Smooth muscle cell (in vitro differentiated cells): ENCODE measurements around the gene RABL6. TPM values are rescaled to one million over a fixed set of nuclear protein-coding genes. Genes with fewer than 3 reads are reported as not detected.
A peak's percentile ranks its signal among the peaks of the same experiment; 100 is the strongest.
"Not testable (repeated sequence)": the region's sequence is repeated elsewhere in the genome, so short reads cannot be mapped to it uniquely, and the experiment has no call there.

Experiments
- DNase-seq: peaks from one replicate; lab custom pipeline; 2025; ENCODE audit not compliant: unreplicated experiment; lab: John Stamatoyannopoulos, UW
- H2AFZ ChIP-seq: fragments of 200-600 bp; sonication (generic); 2 replicates; pipeline ENCODE4 v1.6.0; 2016; ENCODE audit warnings: antibody characterized with exemption, low read depth, mild to moderate bottlenecking
- H3F3A ChIP-seq: fragments of 200-600 bp; sonication (generic); 2 replicates; pipeline ENCODE4 v1.6.0; 2017; ENCODE audit warnings: antibody characterized with exemption, low read depth
- H3K27ac ChIP-seq: fragments of 200-600 bp; sonication (generic); 2 replicates; pipeline ENCODE4 v1.5.1; 2016; ENCODE audit warnings: low read depth, mild to moderate bottlenecking
- H3K27me3 ChIP-seq: fragments of 200-600 bp; sonication (generic); 2 replicates; pipeline ENCODE4 v1.6.1; 2016; ENCODE audit warnings: low read depth, mild to moderate bottlenecking
- H3K36me3 ChIP-seq: fragments of 200-600 bp; sonication (generic); 2 replicates; pipeline ENCODE4 v1.5.1; 2016; ENCODE audit warnings: low read depth
- H3K4me1 ChIP-seq: fragments of 200-600 bp; sonication (generic); 2 replicates; pipeline ENCODE4 v1.5.1; 2016; ENCODE audit warnings: low read depth
- H3K4me2 ChIP-seq: fragments of 200-600 bp; sonication (generic); 2 replicates; pipeline ENCODE4 v1.6.0; 2016; ENCODE audit warnings: mild to moderate bottlenecking
- H3K4me3 ChIP-seq: fragments of 200-600 bp; sonication (generic); 2 replicates; pipeline ENCODE4 v1.5.1; 2016; ENCODE audit warnings: mild to moderate bottlenecking
- H3K79me2 ChIP-seq: fragments of 200-600 bp; sonication (generic); 2 replicates; pipeline ENCODE4 v1.6.0; 2016; ENCODE audit warnings: low read depth, mild to moderate bottlenecking
- H3K9ac ChIP-seq: fragments of 200-600 bp; sonication (generic); 2 replicates; pipeline ENCODE4 v1.6.0; 2016; ENCODE audit warnings: low read depth
- H3K9me3 ChIP-seq: fragments of 200-600 bp; sonication (generic); replicated peaks from 2 replicates; pipeline ENCODE4 v1.5.1; 2016; ENCODE audit warnings: low read depth
- H4K20me1 ChIP-seq: fragments of 200-600 bp; sonication (generic); 2 replicates; pipeline ENCODE4 v1.6.0; 2016; ENCODE audit warnings: low read depth
- WGBS: methylation state at CpG from one replicate; pipeline ENCODE4 v1.1.7; 2016; ENCODE audit warnings: low lambda C conversion rate; 5-methylcytosine and 5-hydroxymethylcytosine counted together
- polyA plus RNA-seq: library from polyadenylated mRNA; unstranded; fragments of >200 nt; fragmentation: Nextera tagmentation; extraction: Ambion mirVana; gene quantifications from 2 replicates; pipeline ENCODE4 v1.2.1, GENCODE V29; 2016
- total RNA-seq: library from RNA; depleted of rRNA; stranded (reverse); fragments of >200 nt; gene quantifications from 2 replicates; pipeline ENCODE4 v1.2.3, GENCODE V29; 2014
- TF ChIP-seq, protein P1 (sequence below): fragments of 200-600 bp; sonication (generic); IDR thresholded peaks from 2 replicates; pipeline ENCODE4 v1.5.1; 2017; ENCODE audit warnings: borderline replicate concordance, mild to moderate bottlenecking, antibody characterized with exemption; ENCODE audit not compliant: insufficient read depth, poor library complexity, severe bottlenecking

The RABL6 gene
- total and polyA plus RNA-seq, 2 experiments from 2014 or later = 54.3 to 81.6 TPM

DNA sequence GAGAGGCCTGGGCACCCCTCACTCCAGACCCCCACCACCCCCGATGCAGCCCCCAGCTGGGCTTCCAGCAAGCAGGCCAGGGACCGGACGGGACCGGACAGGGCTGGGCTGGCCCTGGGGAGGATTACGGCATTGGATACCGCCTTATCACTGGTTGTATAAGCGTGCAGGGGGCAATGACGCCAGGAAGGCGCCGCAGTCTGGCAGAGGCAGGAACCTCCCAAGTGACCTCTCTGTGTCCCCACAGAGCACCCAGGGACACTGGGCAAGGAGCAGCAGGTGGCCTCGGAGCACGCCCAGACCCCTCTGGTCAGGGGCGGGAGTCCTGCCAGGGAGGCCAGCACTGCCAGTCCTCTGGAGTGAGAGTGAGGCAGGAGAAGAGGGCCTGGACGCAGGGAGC is 42.7 kb upstream of the RABL6 start:
- no peak overlapping the region for H3K4me3 ChIP-seq
- H2AFZ ChIP-seq = no peak overlapping the region
- H3K27me3 ChIP-seq = peaks cover 6% of the 10 kb centered on the region
- H3K36me3 ChIP-seq = no peaks in the 10 kb centered on the region
- H4K20me1 ChIP-seq = no peaks in the 10 kb centered on the region
- DNase-seq = no peak
- TF ChIP-seq, protein P1, sequence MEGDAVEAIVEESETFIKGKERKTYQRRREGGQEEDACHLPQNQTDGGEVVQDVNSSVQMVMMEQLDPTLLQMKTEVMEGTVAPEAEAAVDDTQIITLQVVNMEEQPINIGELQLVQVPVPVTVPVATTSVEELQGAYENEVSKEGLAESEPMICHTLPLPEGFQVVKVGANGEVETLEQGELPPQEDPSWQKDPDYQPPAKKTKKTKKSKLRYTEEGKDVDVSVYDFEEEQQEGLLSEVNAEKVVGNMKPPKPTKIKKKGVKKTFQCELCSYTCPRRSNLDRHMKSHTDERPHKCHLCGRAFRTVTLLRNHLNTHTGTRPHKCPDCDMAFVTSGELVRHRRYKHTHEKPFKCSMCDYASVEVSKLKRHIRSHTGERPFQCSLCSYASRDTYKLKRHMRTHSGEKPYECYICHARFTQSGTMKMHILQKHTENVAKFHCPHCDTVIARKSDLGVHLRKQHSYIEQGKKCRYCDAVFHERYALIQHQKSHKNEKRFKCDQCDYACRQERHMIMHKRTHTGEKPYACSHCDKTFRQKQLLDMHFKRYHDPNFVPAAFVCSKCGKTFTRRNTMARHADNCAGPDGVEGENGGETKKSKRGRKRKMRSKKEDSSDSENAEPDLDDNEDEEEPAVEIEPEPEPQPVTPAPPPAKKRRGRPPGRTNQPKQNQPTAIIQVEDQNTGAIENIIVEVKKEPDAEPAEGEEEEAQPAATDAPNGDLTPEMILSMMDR = no peak
- WGBS = 96% methylated on average over 14 of the region's 14 CpGs
- H3K27ac ChIP-seq = no peak overlapping the region
- H3K4me2 ChIP-seq = no peak overlapping the region
- H3K9me3 ChIP-seq = no peaks in the 10 kb centered on the region
- H3K4me1 ChIP-seq = peaks cover 3% of the 10 kb centered on the region
- H3K79me2 ChIP-seq = no peaks in the 10 kb centered on the region
- H3K9ac ChIP-seq = no peak overlapping the region
- no peaks in the 10 kb centered on the region for H3F3A ChIP-seq

DNA sequence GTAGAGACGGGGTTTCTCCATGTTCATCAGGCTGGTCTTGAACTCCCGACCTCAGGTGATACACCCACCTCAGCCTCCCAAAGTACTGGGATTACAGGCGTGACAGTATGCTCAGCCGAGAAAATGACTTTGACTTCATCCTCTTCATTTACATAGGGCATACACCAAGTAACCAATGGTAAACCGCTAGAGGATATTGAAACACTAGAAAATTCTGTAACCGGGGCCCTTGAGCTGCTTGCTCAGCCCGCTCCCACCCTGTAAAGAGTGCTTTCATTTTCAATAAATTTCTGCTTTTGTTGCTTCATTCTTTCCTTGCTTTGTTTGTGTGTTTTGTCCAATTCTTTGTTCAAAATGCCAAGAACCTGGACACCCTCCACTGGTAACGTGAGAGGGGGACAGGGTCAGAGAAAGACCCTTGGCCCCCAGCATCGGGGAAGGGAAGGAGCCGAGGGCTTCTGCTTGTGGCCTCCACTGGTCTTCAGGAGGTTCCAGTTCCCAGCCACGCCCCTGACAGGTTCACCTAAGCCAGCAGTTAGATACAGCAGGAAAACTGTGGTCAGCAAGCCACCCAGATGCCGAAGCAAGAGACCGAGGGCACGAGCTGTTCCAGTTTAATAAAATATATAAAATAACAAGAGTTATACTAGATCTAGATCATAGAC is 41.9 kb upstream of the RABL6 start:
- not testable (repeated sequence) for H3K9ac ChIP-seq, H4K20me1 ChIP-seq, H2AFZ ChIP-seq, H3K4me3 ChIP-seq, H3K36me3 ChIP-seq, H3K79me2 ChIP-seq, H3F3A ChIP-seq, H3K27ac ChIP-seq, H3K4me1 ChIP-seq, DNase-seq, H3K4me2 ChIP-seq, H3K27me3 ChIP-seq, H3K9me3 ChIP-seq
- WGBS = 89% methylated on average over 14 of the region's 14 CpGs

DNA sequence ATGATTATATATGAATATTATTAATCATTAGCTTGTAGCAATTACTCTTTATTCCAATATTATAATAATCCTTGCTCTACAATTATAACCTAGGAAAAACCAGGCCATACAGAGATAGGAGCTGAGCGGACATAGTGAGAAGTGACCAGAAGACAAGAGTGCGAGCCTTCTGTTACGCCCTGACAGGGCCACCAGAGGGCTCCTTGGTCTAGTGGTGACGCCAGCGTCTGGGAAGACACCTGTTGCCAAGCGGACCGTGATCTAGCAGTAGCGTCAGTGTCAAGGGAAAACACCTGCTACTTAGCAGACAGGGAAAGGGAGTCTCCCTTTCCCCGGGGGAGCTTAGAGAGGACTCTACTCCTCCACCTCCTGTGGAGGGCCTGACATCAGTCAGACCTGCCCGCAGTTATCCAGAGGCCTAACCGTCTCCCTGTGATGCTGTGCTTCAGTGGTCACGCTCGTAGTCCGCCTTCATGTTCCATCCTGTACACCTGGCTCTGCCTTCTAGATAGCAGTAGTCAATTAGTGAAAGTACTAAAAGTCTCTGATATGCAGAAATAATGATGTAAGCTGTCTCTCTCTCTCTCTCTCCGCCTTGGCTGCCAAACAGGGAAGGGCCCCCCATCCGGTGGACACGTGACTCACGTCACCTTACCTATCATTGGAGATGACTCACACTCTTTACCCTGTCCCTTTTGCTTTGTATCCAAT is 41.2 kb upstream of the RABL6 start:
- H3K9me3 ChIP-seq, H2AFZ ChIP-seq, H3K27me3 ChIP-seq, H3K27ac ChIP-seq, DNase-seq, H3K36me3 ChIP-seq, H3K4me1 ChIP-seq, H3K4me2 ChIP-seq, H4K20me1 ChIP-seq, H3K4me3 ChIP-seq, H3F3A ChIP-seq, H3K79me2 ChIP-seq, H3K9ac ChIP-seq: not testable (repeated sequence)
- TF ChIP-seq, protein P1 = peak; percentile 44
- WGBS = 47% methylated on average over 18 of the region's 18 CpGs

DNA sequence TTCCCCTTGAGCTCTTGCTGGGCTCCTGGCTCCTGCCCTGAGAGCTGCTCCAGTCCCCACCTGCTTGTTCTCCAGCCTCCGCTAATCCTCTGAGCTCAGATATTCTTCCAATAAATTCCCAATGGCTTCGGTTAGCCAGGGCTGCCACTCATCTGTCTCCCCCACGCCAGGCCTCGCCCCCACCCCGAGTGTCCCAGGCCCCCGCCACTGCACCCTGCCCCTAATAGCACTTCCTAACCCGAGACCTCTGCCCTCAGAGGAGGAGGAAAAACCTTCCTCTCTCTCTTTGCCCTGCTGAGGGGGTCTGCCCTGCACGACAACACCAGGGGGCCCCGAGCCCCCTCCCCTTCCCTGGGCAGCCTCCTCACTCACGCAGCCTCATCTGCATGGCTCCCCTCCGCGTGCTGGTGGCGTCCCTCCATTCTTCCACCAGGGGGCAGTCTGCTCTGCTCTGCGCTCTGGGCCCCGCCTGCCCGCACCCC is 38.0 kb upstream of the RABL6 start:
- Histone ChIP-seq H4K20me1 (no peaks in the 10 kb centered on the region), H3K27me3 (peaks cover 6% of the 10 kb centered on the region), H3K4me1 (no peaks in the 10 kb centered on the region), H3K36me3 (no peaks in the 10 kb centered on the region), H3K9me3 (no peaks in the 10 kb centered on the region), H3F3A (no peaks in the 10 kb centered on the region), H2AFZ (no peak overlapping the region), H3K4me2 (no peak overlapping the region), H3K4me3 (no peak overlapping the region), H3K79me2 (no peaks in the 10 kb centered on the region), H3K9ac (no peak overlapping the region), H3K27ac (no peak overlapping the region)
- TF ChIP-seq, protein P1 = peak; percentile 46
- DNase-seq = no peak
- WGBS = 40% methylated on average over 2 of the region's 16 CpGs
